GM18505 (cell line): Measurements from ENCODE around the gene CRYBA2.

Experiments used
- ATAC-seq: cut with Tn5 transposase; IDR thresholded peaks from one replicate; pipeline ENCODE4 v1.9.1; 2021; ENCODE audit not compliant: unreplicated experiment
- POLR2A ChIP-seq: IDR thresholded peaks from 4 replicates; pipeline ENCODE4 v1.6.1; 2011; ENCODE audit warnings: borderline replicate concordance; ENCODE audit not compliant: insufficient read depth, insufficient read length; ENCODE audit errors: extremely low read depth

Gene CRYBA2

GRCh38 chr2:218958276-218958675 lies 34.9 kb downstream of the CRYBA2 start:
- no peak for TF ChIP-seq POLR2A

GRCh38 chr2:218957671-218958070 lies 35.6 kb downstream of the CRYBA2 start:
- no peak for TF ChIP-seq POLR2A

More at GRCh38 chr2:218958276-218958675, 34.9 kb downstream of the CRYBA2 start:
- no peak for ATAC-seq

GRCh38 chr2:218956039-218956438 lies 37.2 kb downstream of the CRYBA2 start:
- no peak for ATAC-seq
- no peak for TF ChIP-seq POLR2A

More at GRCh38 chr2:218957671-218958070, 35.6 kb downstream of the CRYBA2 start:
- no peak for ATAC-seq

GRCh38 chr2:218954541-218955300 lies 38.5 kb downstream of the CRYBA2 start:
- no peak for TF ChIP-seq POLR2A
- no peak for ATAC-seq

- ATAC-seq = no peak
- TF ChIP-seq POLR2A = no peak
Observed at GRCh38 chr2:218953366-218953954, 39.8 kb downstream of the CRYBA2 start.

- TF ChIP-seq POLR2A = no peak
- no peak for ATAC-seq
Observed at GRCh38 chr2:218952160-218952559, 41.1 kb downstream of the CRYBA2 start.

- no peak for TF ChIP-seq POLR2A
- no peak for ATAC-seq
Observed at GRCh38 chr2:218946621-218947020, 46.6 kb downstream of the CRYBA2 start.

GRCh38 chr2:218944759-218945404 lies 48.3 kb downstream of the CRYBA2 start:
- ATAC-seq = no peak
- no peak for TF ChIP-seq POLR2A
